Left lung (tissue), 10 donors: ENCODE data around the gene RGS7. TPM values are rescaled to one million over a fixed set of nuclear protein-coding genes. Genes with fewer than 3 reads are reported as not detected.

Experiments used
- ATAC-seq: fragments of 200-7000 bp; cut with Tn5 transposase; one replicate; pipeline ENCODE4 v1.9.1; 2020; ENCODE audit warnings: moderate library complexity
- DNase-seq, 4 donors: peaks; one replicate each; pipeline ENCODE4 v3.0.0-alpha.2; 2013 to 2020
- H3K27ac ChIP-seq, 2 donors: fragments of 200-600 bp; sonication (generic) in 1 of 2; one replicate each; pipeline versions ENCODE4 v1.5.0 to v1.8.0; 2020 to 2021
- H3K27me3 ChIP-seq, 2 donors: fragments of 200-600 bp; sonication (generic) in 1 of 2; one replicate each; pipeline versions ENCODE4 v1.5.0 to v1.8.0; 2020 to 2021
- H3K36me3 ChIP-seq, 2 donors: fragments of 200-600 bp; sonication (generic) in 1 of 2; one replicate each; pipeline versions ENCODE4 v1.5.0 to v1.8.0; 2020 to 2021
- H3K4me1 ChIP-seq, 2 donors: fragments of 200-600 bp; one replicate each; pipeline ENCODE4 v1.8.0; 2021
- H3K4me3 ChIP-seq, 2 donors: fragments of 200-600 bp; sonication (generic) in 1 of 2; one replicate each; pipeline versions ENCODE4 v1.5.0 to v1.8.0; 2020 to 2021; ENCODE audit warnings: mild to moderate bottlenecking in 1 of 2
- H3K9me3 ChIP-seq, 2 donors: fragments of 200-600 bp; sonication (generic) in 1 of 2; one replicate each; pipeline versions ENCODE4 v1.5.0 to v1.8.0; 2020 to 2021
- intact Hi-C, 2 donors: fragments of 100-400 bp; cut with DNase I; formaldehyde crosslinking; loops; one replicate each; pipeline versions ENCODE4 v1.11.2 to v1.14.2; 2022
- polyA plus RNA-seq, 6 donors: library from polyadenylated mRNA; unstranded; fragments of 120-200 nt; gene quantifications; one replicate each; pipeline ENCODE4 v1.2.1, GENCODE V29; 2013; ENCODE audit not compliant: insufficient read length in 6 of 6
- total RNA-seq, 2 donors: library from RNA; stranded (reverse); fragmentation: NEBNext Ultra II Directional; extraction: Animal tissue kit (Norgen Biotek cat#: 25700); gene quantifications; one replicate each; pipeline ENCODE4 v1.2.1, GENCODE V29; 2021
- TF ChIP-seq, protein P1 (sequence below), 2 donors: fragments of 200-600 bp; sonication (generic) in 1 of 2; IDR thresholded peaks; one replicate each; pipeline versions ENCODE4 v1.5.0 to v1.8.0; 2021; ENCODE audit warnings: antibody characterized with exemption in 2 of 2
- donor health status: DM: no; HTN: yes; CAD: no.
- donor health status: DM: no; HTN: no; CAD: no.

RGS7 gene
- total and polyA plus RNA-seq, 8 donors: 0.11 to 0.43 (median 0.30) TPM; not detected in 2

DNA sequence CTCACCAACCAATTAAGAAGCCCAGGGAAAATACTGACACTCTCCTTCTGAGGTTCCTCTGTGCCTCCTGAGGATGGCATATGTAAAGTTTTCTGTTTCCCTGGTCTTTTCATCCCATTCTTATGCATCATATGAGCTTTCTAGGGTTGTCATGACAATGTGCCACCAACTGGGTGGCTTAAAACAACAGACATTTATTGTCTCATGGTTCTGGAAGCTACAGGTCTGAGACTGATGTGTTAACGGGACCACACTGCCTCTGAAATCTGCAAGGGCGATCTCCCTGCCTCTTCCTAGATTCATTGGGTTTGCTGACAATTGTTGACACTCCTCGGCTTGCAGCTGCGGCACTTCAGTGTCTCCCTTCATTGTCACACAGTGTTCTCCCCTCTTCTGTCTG lies 308.4 kb downstream of the RGS7 start:
- Histone ChIP-seq H3K9me3 (peaks cover 0 to 3% of the 10 kb centered on the region in 2 donors), H3K27me3 (no peaks in the 10 kb centered on the region), H3K36me3 (no peaks in the 10 kb centered on the region), H3K4me3 (no peak overlapping the region), H3K27ac (no peak overlapping the region), H3K4me1 (no peaks in the 10 kb centered on the region)
- intact Hi-C loops: no loop called here
- ATAC-seq (no peak), DNase-seq (no peak)
- TF ChIP-seq, protein P1, sequence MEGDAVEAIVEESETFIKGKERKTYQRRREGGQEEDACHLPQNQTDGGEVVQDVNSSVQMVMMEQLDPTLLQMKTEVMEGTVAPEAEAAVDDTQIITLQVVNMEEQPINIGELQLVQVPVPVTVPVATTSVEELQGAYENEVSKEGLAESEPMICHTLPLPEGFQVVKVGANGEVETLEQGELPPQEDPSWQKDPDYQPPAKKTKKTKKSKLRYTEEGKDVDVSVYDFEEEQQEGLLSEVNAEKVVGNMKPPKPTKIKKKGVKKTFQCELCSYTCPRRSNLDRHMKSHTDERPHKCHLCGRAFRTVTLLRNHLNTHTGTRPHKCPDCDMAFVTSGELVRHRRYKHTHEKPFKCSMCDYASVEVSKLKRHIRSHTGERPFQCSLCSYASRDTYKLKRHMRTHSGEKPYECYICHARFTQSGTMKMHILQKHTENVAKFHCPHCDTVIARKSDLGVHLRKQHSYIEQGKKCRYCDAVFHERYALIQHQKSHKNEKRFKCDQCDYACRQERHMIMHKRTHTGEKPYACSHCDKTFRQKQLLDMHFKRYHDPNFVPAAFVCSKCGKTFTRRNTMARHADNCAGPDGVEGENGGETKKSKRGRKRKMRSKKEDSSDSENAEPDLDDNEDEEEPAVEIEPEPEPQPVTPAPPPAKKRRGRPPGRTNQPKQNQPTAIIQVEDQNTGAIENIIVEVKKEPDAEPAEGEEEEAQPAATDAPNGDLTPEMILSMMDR (IDR thresholded peaks at IDR 0.05): no peak

DNA sequence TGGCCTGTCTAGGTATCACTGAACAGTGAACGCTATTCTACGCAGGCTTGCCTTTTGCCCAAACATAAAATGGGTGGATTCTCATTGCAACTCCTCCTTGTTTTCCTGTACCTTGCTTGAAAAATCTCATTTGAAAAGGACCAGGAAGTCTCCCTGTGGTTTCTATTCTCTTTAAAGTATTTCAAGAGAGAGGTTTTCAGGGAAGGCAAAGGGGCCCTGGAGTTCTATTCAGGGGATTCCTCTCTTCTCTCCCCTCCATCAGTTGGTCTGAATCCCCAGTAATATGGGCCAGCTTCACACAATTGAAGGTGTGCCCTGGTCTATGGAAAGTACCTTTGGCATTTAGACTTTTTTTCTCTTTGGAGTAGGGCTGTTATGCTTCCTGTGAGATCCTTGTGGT lies 311.3 kb downstream of the RGS7 start:
- ATAC-seq: no peak
- Histone ChIP-seq H3K27me3 (no peaks in the 10 kb centered on the region), H3K36me3 (no peaks in the 10 kb centered on the region), H3K27ac (no peak overlapping the region), H3K9me3 (peaks cover 0 to 3% of the 10 kb centered on the region in 2 donors), H3K4me3 (no peak overlapping the region), H3K4me1 (no peaks in the 10 kb centered on the region)
- no peak for DNase-seq
- intact Hi-C loops: no loop called here
- TF ChIP-seq, protein P1 (IDR thresholded peaks at IDR 0.05): no peak

DNA sequence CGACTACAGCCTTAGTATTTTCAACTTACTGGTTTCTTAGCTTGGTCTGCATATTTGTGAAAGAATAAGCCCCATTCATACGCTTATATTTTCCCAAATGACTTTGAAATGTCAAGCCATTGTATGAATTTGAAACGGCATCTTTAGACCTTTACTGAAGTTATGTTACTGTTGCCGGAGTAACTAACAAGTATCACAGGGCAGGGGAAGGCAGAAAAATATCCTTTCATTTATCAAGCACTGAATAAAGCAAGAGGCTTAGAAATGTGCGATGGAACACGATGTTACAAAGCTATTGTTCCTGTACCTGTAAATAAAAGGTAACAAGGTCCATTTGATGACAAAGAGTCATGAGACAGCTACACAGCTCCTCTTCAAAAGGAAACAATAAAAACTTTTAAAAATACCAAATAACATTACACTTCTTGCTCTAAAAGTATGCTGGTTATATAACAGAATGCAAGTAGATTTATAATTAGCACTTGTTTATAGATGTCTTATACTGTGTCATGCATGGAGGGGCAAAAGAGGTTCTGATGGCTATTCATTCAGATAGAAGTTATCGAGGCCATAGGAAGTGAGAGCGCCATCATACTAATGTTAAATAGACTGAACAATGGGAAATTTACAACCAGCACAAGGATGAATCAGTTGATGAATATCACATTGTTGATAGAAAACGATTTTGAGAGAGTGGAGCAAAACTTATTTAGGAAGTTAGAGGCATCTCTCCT lies 322.6 kb downstream of the RGS7 start:
- DNase-seq: no peak
- H3K4me1 ChIP-seq: no peaks in the 10 kb centered on the region
- H3K36me3 ChIP-seq: no peaks in the 10 kb centered on the region
- no peak for ATAC-seq
- H3K4me3 ChIP-seq: no peak overlapping the region
- TF ChIP-seq, protein P1 (IDR thresholded peaks at IDR 0.05): no peak
- H3K27ac ChIP-seq: no peak overlapping the region
- intact Hi-C loops: no loop called here
- H3K27me3 ChIP-seq: no peaks in the 10 kb centered on the region
- no peaks in the 10 kb centered on the region for H3K9me3 ChIP-seq

DNA sequence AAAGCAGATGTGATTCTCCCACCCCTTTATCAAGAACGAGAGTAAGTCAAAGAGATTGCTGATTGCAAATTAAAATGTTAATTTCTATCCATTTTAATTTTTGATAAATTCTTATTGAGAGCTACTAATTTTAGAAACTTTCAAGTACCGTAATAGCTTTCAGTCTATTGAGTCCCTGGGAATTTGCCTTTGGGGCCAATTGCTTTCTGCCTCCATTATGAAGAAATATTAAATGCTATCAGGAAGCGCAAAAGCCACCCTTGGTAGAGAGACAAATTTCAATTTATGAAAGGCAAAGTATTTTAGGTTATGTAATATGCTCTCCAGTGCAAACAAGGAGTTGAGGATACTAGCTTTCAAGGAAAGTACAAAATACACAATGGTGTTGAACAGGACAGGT lies 332.2 kb downstream of the RGS7 start:
- TF ChIP-seq, protein P1 (IDR thresholded peaks at IDR 0.05): no peak
- ATAC-seq (no peak), DNase-seq (no peak)
- no peaks in the 10 kb centered on the region for H3K36me3 ChIP-seq
- intact Hi-C loops: no loop called here
- H3K9me3 ChIP-seq: no peaks in the 10 kb centered on the region
- no peaks in the 10 kb centered on the region for H3K27me3 ChIP-seq
- no peaks in the 10 kb centered on the region for H3K4me1 ChIP-seq
- H3K27ac ChIP-seq: no peak overlapping the region
- no peak overlapping the region for H3K4me3 ChIP-seq

DNA sequence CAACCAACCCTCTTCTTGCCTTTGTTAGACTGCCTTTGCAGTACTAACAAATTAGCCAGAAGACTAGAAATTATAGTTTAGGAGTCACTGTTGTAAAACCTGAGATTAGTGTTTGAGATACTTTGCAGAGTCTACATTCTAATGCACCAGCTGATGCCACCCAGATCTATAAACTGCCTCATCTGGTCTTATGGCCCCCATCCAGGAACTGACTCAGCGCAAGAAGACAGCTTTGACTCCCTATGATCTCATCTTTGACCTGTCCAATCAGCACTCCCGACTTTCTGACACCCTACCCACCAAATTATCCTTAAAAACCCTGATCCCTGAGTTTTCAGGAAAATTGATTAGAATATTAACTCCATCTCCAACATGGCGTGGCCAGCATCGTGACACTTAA lies 334.6 kb downstream of the RGS7 start:
- ATAC-seq: no peak
- H3K4me3 ChIP-seq: no peak overlapping the region
- no peak for DNase-seq
- intact Hi-C loops: no loop called here
- TF ChIP-seq, protein P1 (IDR thresholded peaks at IDR 0.05): no peak
- no peaks in the 10 kb centered on the region for H3K27me3 ChIP-seq
- no peaks in the 10 kb centered on the region for H3K36me3 ChIP-seq
- no peaks in the 10 kb centered on the region for H3K4me1 ChIP-seq
- H3K27ac ChIP-seq: no peak overlapping the region
- H3K9me3 ChIP-seq: peaks cover 0 to 16% of the 10 kb centered on the region in 2 donors
